Measurements from ENCODE around the gene CSMD2.

Gene CSMD2

DNA sequence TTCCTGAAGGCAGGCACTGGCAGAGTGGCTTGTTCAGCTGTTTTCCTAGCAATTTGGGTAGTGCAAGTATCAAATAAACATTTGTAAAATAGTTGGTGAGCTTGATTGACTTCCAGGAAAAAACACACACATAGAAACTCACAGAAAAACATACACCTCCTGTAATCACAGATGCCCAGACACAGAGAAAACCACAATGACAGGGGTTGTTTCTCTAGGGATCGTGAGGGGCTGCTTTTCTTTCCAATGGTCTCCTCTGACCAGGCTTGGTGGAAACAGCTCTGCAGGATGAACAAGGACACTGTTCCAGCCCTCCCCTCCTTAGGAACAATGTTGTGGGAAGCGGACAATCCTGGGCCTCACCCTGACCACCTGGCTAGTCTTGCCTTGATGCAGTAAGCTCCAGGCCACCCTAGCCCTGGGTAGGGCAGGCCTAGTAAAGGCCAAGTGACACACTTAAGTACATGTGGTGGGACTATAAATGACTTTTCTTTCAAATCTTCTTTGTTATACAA lies 443.7 kb downstream of the CSMD2 start:
- no peak overlapping the region for H3K4me3 ChIP-seq (ENCODE audit: low read length in 2 of 2)
- H3K27ac ChIP-seq (ENCODE audit: low read length) = no peak overlapping the region

DNA sequence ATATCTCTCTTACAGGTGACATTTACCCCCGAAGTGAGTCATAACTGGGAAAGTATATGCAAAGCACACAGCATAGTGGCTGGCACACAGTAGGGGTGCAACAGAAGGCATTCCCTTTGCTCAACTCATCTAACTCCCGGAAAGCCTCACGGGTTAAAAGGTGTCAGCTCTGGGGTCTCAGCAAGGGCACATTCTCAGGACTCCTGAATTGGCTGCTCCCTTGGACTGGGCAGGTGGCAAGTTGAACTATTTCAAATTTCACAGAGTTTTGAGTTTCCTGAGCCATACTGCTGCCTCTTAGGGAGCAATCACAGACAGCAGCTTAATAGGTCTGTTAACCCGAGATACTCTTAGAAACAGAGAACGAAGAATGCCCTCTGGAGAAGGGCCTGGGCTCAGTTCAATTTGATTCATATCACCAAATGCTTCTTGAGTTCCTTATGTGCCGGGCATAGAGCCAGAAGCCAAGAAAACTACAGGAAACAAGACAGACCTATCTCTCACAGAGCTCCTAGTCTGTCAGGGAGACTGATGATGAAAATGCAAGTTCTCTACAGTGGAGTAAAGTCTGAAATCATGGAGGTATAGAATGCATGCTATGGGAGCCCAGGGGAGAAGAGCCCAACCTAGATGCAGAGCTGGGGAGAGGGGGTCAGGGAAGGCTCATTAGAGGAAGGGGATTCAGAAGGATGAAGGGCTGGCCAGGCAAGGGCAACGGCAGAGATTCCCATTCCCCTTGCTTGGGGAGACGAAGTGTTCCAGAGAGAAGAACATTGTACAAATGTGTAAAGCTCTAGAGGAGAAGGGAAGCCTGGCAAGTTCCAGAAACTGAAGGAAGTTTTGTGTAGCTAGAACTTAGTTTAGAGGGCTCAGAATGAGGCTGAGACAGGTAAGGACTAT lies 445.0 kb downstream of the CSMD2 start:
- H3K27me3 ChIP-seq (ENCODE audit: control insufficient read depth in 1 of 2, insufficient read depth in 2 of 2, low read length in 2 of 2) = peaks cover 0 to 5% of the 10 kb centered on the region in 2 donors
- no peak overlapping the region for H3K4me3 ChIP-seq (ENCODE audit: low read length in 2 of 2)
- H3K36me3 ChIP-seq (ENCODE audit: control insufficient read depth in 2 of 2, insufficient read depth in 2 of 2, low read length in 2 of 2) = no peaks in the 10 kb centered on the region
- H3K27ac ChIP-seq (ENCODE audit: low read length) = no peak overlapping the region
- H3K4me1 ChIP-seq (ENCODE audit: control insufficient read depth, insufficient read depth, low read length) = no peaks in the 10 kb centered on the region
- no peak overlapping the region for H3K9ac ChIP-seq (ENCODE audit: low read length in 2 of 2)
- no peaks in the 10 kb centered on the region for H3K9me3 ChIP-seq (ENCODE audit: control insufficient read depth in 2 of 2, low read length in 2 of 2)

More for the DNA sequence above, 443.7 kb downstream of the CSMD2 start:
- Histone ChIP-seq H3K27me3 (ENCODE audit: control insufficient read depth in 1 of 2, insufficient read depth in 2 of 2, low read length in 2 of 2) (no peaks in the 10 kb centered on the region), H3K36me3 (ENCODE audit: control insufficient read depth in 2 of 2, insufficient read depth in 2 of 2, low read length in 2 of 2) (no peaks in the 10 kb centered on the region), H3K9ac (ENCODE audit: low read length in 2 of 2) (no peak overlapping the region), H3K4me1 (ENCODE audit: control insufficient read depth, insufficient read depth, low read length) (no peaks in the 10 kb centered on the region), H3K9me3 (ENCODE audit: control insufficient read depth in 2 of 2, low read length in 2 of 2) (no peaks in the 10 kb centered on the region)

DNA sequence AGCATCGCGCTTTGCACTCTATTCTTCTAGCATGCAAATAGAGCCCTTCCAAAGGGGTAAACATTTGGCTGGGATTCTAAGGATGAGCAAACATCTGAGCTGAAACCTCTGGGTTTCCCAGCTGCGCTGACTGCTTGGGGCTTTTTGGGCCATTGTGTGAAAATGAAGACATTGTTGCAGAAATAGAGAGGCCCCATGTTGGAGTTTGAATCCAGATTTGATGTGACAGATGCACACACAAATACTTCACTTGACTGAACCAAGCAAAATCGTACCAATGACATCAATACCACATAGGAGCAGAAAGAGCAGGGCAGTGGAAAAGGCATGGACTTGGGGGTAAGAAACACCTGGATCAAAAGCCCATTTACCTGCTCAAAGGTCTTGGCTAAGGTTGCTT lies 445.7 kb downstream of the CSMD2 start:
- H3K4me3 ChIP-seq (ENCODE audit: low read length in 2 of 2) = no peak overlapping the region
- H3K36me3 ChIP-seq (ENCODE audit: control insufficient read depth in 2 of 2, insufficient read depth in 2 of 2, low read length in 2 of 2) = no peaks in the 10 kb centered on the region
- H3K4me1 ChIP-seq (ENCODE audit: control insufficient read depth, insufficient read depth, low read length) = no peaks in the 10 kb centered on the region
- no peak overlapping the region for H3K9ac ChIP-seq (ENCODE audit: low read length in 2 of 2)
- no peaks in the 10 kb centered on the region for H3K9me3 ChIP-seq (ENCODE audit: control insufficient read depth in 2 of 2, low read length in 2 of 2)
- H3K27me3 ChIP-seq (ENCODE audit: control insufficient read depth in 1 of 2, insufficient read depth in 2 of 2, low read length in 2 of 2) = peaks cover 0 to 5% of the 10 kb centered on the region in 2 donors
- no peak overlapping the region for H3K27ac ChIP-seq (ENCODE audit: low read length)

DNA sequence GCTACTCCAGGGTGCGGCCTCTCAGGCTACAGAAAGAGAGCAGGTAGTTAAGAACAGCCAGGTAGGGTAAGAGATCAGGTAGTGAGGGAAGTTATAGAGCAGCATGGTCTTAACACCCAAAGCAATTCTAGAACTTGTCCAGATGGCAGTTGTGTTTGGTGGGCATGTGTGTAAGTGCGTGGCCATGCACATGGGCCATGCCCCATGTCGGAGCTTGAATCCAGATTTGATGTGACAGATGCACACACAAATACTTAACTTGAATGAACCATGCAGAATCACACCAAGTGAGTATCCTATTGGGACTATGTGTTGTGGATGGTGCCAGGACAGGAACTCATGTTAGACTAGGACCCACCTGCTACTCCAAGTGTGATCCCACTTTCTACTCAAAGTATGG lies 446.8 kb downstream of the CSMD2 start:
- no peak overlapping the region for H3K27ac ChIP-seq (ENCODE audit: low read length)
- peaks cover 0 to 7% of the 10 kb centered on the region in 2 donors for H3K27me3 ChIP-seq (ENCODE audit: control insufficient read depth in 1 of 2, insufficient read depth in 2 of 2, low read length in 2 of 2)
- no peak overlapping the region for H3K9ac ChIP-seq (ENCODE audit: low read length in 2 of 2)
- H3K36me3 ChIP-seq (ENCODE audit: control insufficient read depth in 2 of 2, insufficient read depth in 2 of 2, low read length in 2 of 2) = no peaks in the 10 kb centered on the region
- H3K4me3 ChIP-seq (ENCODE audit: low read length in 2 of 2) = no peak overlapping the region
- H3K4me1 ChIP-seq (ENCODE audit: control insufficient read depth, insufficient read depth, low read length) = no peaks in the 10 kb centered on the region
- H3K9me3 ChIP-seq (ENCODE audit: control insufficient read depth in 2 of 2, low read length in 2 of 2) = no peaks in the 10 kb centered on the region

DNA sequence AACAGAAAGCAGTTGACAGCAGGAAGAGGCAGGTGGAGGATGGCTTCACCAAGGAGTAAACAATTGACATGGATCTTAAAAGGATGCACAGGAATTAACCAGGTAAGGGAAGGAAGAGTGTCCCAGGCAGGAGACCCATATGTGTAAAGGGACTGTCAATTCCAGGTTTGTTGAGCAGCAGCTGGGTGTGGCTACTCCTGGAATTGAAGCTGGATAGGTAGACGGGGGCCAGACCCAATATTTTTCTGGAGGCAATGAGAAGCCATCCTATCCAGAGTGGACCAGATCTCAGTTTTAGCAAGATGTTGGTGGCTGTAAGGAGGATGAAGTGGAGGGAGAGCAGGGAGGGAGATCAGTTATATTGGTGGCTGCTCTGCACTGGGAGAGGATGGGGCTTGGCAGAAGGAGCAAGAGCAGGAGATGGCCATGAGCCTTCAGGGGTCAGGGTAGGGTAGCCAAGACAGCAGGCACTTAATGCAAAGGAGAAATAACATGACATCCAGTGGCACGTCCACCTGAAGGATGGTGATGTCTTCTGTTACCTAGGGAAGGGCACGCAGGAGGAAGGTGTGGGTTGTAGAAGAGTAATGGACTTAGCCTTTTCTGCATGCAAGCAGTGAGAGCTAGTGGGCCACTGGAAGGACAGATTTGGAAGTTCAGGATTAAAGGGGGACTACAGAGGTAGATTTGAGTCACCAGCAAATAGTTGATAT lies 447.9 kb downstream of the CSMD2 start:
- Histone ChIP-seq H3K27me3 (ENCODE audit: control insufficient read depth in 1 of 2, insufficient read depth in 2 of 2, low read length in 2 of 2) (peaks cover 2 to 8% of the 10 kb centered on the region in 2 donors), H3K9ac (ENCODE audit: low read length in 2 of 2) (no peak overlapping the region), H3K27ac (ENCODE audit: low read length) (no peak overlapping the region), H3K4me3 (ENCODE audit: low read length in 2 of 2) (no peak overlapping the region), H3K9me3 (ENCODE audit: control insufficient read depth in 2 of 2, low read length in 2 of 2) (no peaks in the 10 kb centered on the region), H3K36me3 (ENCODE audit: control insufficient read depth in 2 of 2, insufficient read depth in 2 of 2, low read length in 2 of 2) (no peaks in the 10 kb centered on the region), H3K4me1 (ENCODE audit: control insufficient read depth, insufficient read depth, low read length) (no peaks in the 10 kb centered on the region)

- H3K36me3 ChIP-seq (ENCODE audit: control insufficient read depth in 2 of 2, insufficient read depth in 2 of 2, low read length in 2 of 2) = no peaks in the 10 kb centered on the region
- H3K9me3 ChIP-seq (ENCODE audit: control insufficient read depth in 2 of 2, low read length in 2 of 2) = no peaks in the 10 kb centered on the region
- H3K27me3 ChIP-seq (ENCODE audit: control insufficient read depth in 1 of 2, insufficient read depth in 2 of 2, low read length in 2 of 2) = peaks cover 4 to 15% of the 10 kb centered on the region in 2 donors
- H3K4me1 ChIP-seq (ENCODE audit: control insufficient read depth, insufficient read depth, low read length) = no peaks in the 10 kb centered on the region
- no peak overlapping the region for H3K4me3 ChIP-seq (ENCODE audit: low read length in 2 of 2)
- H3K9ac ChIP-seq (ENCODE audit: low read length in 2 of 2) = no peak overlapping the region
- H3K27ac ChIP-seq (ENCODE audit: low read length) = no peak overlapping the region
Measured at GRCh38 chr1:33715195-33715811, 449.7 kb downstream of the CSMD2 start.

DNA sequence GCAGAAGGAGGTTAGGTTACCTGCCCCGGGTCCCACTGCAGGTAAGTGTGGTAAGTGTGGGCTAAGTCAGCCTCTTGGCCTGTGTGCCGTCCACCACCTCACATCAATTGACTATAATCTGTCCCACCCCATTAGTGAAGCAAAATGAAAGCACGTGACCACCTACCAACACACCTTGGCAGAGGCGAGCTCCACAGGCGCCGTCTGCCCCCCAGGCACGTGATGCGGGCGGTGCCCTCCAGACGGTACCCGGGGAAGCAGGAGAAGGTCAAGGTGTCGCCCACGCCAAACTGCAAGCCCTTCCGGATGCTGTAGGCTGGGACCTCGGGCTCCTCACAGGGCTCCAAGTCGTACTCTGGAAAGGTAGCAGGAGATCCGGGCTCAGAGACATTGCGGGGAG lies 450.6 kb downstream of the CSMD2 start:
- Histone ChIP-seq H3K27me3 (ENCODE audit: control insufficient read depth in 1 of 2, insufficient read depth in 2 of 2, low read length in 2 of 2) (peaks cover 4 to 18% of the 10 kb centered on the region in 2 donors), H3K4me1 (ENCODE audit: control insufficient read depth, insufficient read depth, low read length) (no peaks in the 10 kb centered on the region), H3K36me3 (ENCODE audit: control insufficient read depth in 2 of 2, insufficient read depth in 2 of 2, low read length in 2 of 2) (no peaks in the 10 kb centered on the region), H3K9me3 (ENCODE audit: control insufficient read depth in 2 of 2, low read length in 2 of 2) (no peaks in the 10 kb centered on the region), H3K9ac (ENCODE audit: low read length in 2 of 2) (no peak overlapping the region), H3K4me3 (ENCODE audit: low read length in 2 of 2) (no peak overlapping the region), H3K27ac (ENCODE audit: low read length) (no peak overlapping the region)

DNA sequence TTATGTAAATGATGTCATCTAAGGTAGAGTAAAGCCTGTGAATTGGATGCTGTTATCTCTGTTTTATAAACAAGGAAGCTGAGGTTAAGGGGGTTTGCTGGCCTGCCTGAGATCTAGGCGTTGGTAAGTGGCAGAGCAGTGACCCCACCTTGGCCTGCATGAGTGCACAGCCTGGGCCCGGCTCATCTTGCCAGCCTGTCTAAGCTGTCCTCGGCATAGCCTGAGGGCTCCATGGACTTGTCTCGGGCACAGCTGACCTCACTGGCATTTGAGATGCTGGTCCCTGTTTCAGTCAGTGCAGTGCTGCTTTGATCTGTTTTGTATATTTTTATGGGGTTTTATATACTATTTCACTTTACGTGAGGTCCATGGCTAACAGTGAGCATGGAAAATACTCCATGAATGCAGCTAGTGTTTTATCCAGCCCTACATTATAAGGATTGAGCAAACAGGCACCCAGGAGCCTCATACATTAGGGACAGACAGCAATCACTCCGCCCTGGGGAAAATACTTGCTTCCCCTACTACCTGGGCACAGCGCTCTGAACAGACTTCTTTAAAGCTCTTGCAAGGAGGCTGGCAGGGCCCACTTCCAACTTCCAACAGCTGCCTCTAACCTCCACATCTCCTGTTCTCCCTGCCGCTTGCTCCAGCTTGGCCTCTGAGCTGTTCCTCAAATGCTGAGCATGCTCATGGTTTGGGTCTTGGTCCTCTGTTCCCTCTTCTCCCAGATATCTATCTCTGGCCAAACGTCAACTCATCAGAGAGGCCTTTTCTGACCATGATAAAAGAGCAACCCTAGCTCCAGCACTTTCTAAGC lies 451.8 kb downstream of the CSMD2 start:
- H3K4me1 ChIP-seq (ENCODE audit: control insufficient read depth, insufficient read depth, low read length) = no peaks in the 10 kb centered on the region
- no peaks in the 10 kb centered on the region for H3K9me3 ChIP-seq (ENCODE audit: control insufficient read depth in 2 of 2, low read length in 2 of 2)
- no peak overlapping the region for H3K4me3 ChIP-seq (ENCODE audit: low read length in 2 of 2)
- H3K27ac ChIP-seq (ENCODE audit: low read length) = no peak overlapping the region
- H3K36me3 ChIP-seq (ENCODE audit: control insufficient read depth in 2 of 2, insufficient read depth in 2 of 2, low read length in 2 of 2) = no peaks in the 10 kb centered on the region
- H3K27me3 ChIP-seq (ENCODE audit: control insufficient read depth in 1 of 2, insufficient read depth in 2 of 2, low read length in 2 of 2) = peaks cover 4 to 18% of the 10 kb centered on the region in 2 donors
- H3K9ac ChIP-seq (ENCODE audit: low read length in 2 of 2) = no peak overlapping the region

- Histone ChIP-seq H3K4me3 (ENCODE audit: low read length in 2 of 2) (no peak overlapping the region), H3K36me3 (ENCODE audit: control insufficient read depth in 2 of 2, insufficient read depth in 2 of 2, low read length in 2 of 2) (no peaks in the 10 kb centered on the region), H3K27ac (ENCODE audit: low read length) (no peak overlapping the region), H3K27me3 (ENCODE audit: control insufficient read depth in 1 of 2, insufficient read depth in 2 of 2, low read length in 2 of 2) (peaks cover 7 to 18% of the 10 kb centered on the region in 2 donors), H3K9me3 (ENCODE audit: control insufficient read depth in 2 of 2, low read length in 2 of 2) (no peaks in the 10 kb centered on the region), H3K9ac (ENCODE audit: low read length in 2 of 2) (no peak overlapping the region), H3K4me1 (ENCODE audit: control insufficient read depth, insufficient read depth, low read length) (no peaks in the 10 kb centered on the region)
Measured at GRCh38 chr1:33712186-33712585, 452.8 kb downstream of the CSMD2 start.

DNA sequence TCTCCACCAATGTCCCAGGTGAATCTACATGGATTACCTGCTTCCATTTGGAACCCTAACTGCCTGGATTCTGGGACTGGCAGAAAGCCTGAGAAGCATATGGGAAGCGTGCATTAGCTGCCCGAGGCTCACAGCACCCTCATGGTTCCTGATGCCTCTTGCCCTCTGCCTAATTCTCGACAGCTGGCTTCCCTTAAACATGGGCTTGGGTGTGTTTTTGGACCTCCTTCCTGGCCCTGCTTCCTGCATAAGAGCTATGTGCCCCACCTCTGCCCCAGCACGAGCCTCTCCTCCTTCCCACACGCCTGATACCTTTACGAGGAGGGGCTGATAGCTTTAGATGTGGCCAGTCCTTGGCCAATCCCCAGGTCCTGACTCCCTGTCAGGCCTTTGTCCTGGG lies 453.5 kb downstream of the CSMD2 start:
- no peaks in the 10 kb centered on the region for H3K9me3 ChIP-seq (ENCODE audit: control insufficient read depth in 2 of 2, low read length in 2 of 2)
- no peaks in the 10 kb centered on the region for H3K4me1 ChIP-seq (ENCODE audit: control insufficient read depth, insufficient read depth, low read length)
- H3K9ac ChIP-seq (ENCODE audit: low read length in 2 of 2) = no peak overlapping the region
- H3K27ac ChIP-seq (ENCODE audit: low read length) = no peak overlapping the region
- no peak overlapping the region for H3K4me3 ChIP-seq (ENCODE audit: low read length in 2 of 2)
- H3K27me3 ChIP-seq (ENCODE audit: control insufficient read depth in 1 of 2, insufficient read depth in 2 of 2, low read length in 2 of 2) = peaks cover 7 to 20% of the 10 kb centered on the region in 2 donors
- H3K36me3 ChIP-seq (ENCODE audit: control insufficient read depth in 2 of 2, insufficient read depth in 2 of 2, low read length in 2 of 2) = no peaks in the 10 kb centered on the region
